GM23248 (cell line): ENCODE measurements around the gene ACACB. TPM values are rescaled to one million over a fixed set of nuclear protein-coding genes. Genes with fewer than 3 reads are reported as not detected.

Experiments used
- DNase-seq: peaks from one replicate; pipeline ENCODE4 v3.0.0-alpha.2; 2015
- H2AFZ ChIP-seq: fragments of 200-600 bp; sonication (generic); 2 replicates; pipeline ENCODE4 v1.6.1; 2016; ENCODE audit warnings: antibody characterized with exemption
- H3F3A ChIP-seq: fragments of 200-600 bp; sonication (generic); 2 replicates; pipeline ENCODE4 v1.6.1; 2016; ENCODE audit warnings: mild to moderate bottlenecking, antibody characterized with exemption, mixed run types; ENCODE audit not compliant: insufficient read depth
- H3K27ac ChIP-seq: fragments of 200-600 bp; sonication (generic); 2 replicates; pipeline ENCODE4 v1.5.1; 2016; ENCODE audit warnings: mild to moderate bottlenecking
- H3K27me3 ChIP-seq: fragments of 200-600 bp; sonication (generic); replicated peaks from 2 replicates; pipeline ENCODE4 v1.6.1; 2016; ENCODE audit warnings: mild to moderate bottlenecking; ENCODE audit not compliant: insufficient read depth
- H3K36me3 ChIP-seq: fragments of 200-600 bp; sonication (generic); 2 replicates; pipeline ENCODE4 v1.6.1; 2016; ENCODE audit warnings: low read depth, mild to moderate bottlenecking
- H3K4me1 ChIP-seq: fragments of 200-600 bp; sonication (generic); 2 replicates; pipeline ENCODE4 v1.6.1; 2016; ENCODE audit warnings: mild to moderate bottlenecking; ENCODE audit not compliant: insufficient read depth
- H3K4me2 ChIP-seq: fragments of 200-600 bp; sonication (generic); one replicate; pipeline ENCODE4 v1.6.1; 2016; ENCODE audit warnings: mild to moderate bottlenecking; ENCODE audit not compliant: unreplicated experiment
- H3K4me3 ChIP-seq: fragments of 200-600 bp; sonication (generic); 2 replicates; pipeline ENCODE4 v1.5.1; 2016; ENCODE audit warnings: mild to moderate bottlenecking
- H3K79me2 ChIP-seq: fragments of 200-600 bp; sonication (generic); 2 replicates; pipeline ENCODE4 v1.6.1; 2016; ENCODE audit warnings: mild to moderate bottlenecking; ENCODE audit not compliant: insufficient read depth
- H3K9ac ChIP-seq: fragments of 200-600 bp; sonication (generic); 2 replicates; pipeline ENCODE4 v1.6.1; 2016; ENCODE audit warnings: mild to moderate bottlenecking
- H3K9me2 ChIP-seq: fragments of 200-600 bp; sonication (generic); 2 replicates; pipeline ENCODE4 v1.6.1; 2016; ENCODE audit warnings: mixed run types, mild to moderate bottlenecking, moderate library complexity; ENCODE audit not compliant: insufficient read depth
- H3K9me3 ChIP-seq: fragments of 200-600 bp; sonication (generic); one replicate; pipeline ENCODE4 v1.6.1; 2017; ENCODE audit warnings: low read depth
- H4K20me1 ChIP-seq: fragments of 200-600 bp; sonication (generic); 2 replicates; pipeline ENCODE4 v1.6.0; 2016; ENCODE audit not compliant: insufficient read depth
- EZH2 ChIP-seq: fragments of 200-600 bp; sonication (generic); IDR thresholded peaks from 2 replicates; pipeline ENCODE4 v1.6.1; 2018; ENCODE audit warnings: antibody characterized with exemption, mild to moderate bottlenecking; ENCODE audit not compliant: insufficient read depth, poor library complexity, severe bottlenecking
- EZH2phosphoT487 ChIP-seq: fragments of 200-600 bp; sonication (generic); IDR thresholded peaks from 2 replicates; pipeline ENCODE4 v1.6.1; 2018; ENCODE audit warnings: antibody characterized with exemption, moderate library complexity, mild to moderate bottlenecking, low read depth; ENCODE audit not compliant: insufficient read depth
- WGBS, 2 experiments: methylation state at CpG; one replicate each; pipeline ENCODE4 v1.1.6; 2015 to 2017; ENCODE audit warnings: low lambda C conversion rate in 2 of 2, low coverage in 1 of 2; ENCODE audit errors: missing lambda C conversion rate in 2 of 2; 5-methylcytosine and 5-hydroxymethylcytosine counted together
- in situ Hi-C: fragments of 300-500 bp; cut with MboI; formaldehyde crosslinking; loops from 2 replicates; pipeline ENCODE4 v1.15.0; 2020
- polyA plus RNA-seq: library from polyadenylated mRNA; unstranded; fragments of >200 nt; fragmentation: Nextera tagmentation; extraction: Ambion mirVana; gene quantifications from 2 replicates; pipeline ENCODE4 v1.2.1, GENCODE V29; 2016
- total RNA-seq: library from RNA; depleted of rRNA; stranded (reverse); fragments of >200 nt; shearing (Covaris generic); gene quantifications from 2 replicates; pipeline ENCODE4 v1.2.3, GENCODE V29; 2014

ACACB gene
- total and polyA plus RNA-seq, 2 experiments from 2014 or later = 0.66 to 4.1 TPM

DNA sequence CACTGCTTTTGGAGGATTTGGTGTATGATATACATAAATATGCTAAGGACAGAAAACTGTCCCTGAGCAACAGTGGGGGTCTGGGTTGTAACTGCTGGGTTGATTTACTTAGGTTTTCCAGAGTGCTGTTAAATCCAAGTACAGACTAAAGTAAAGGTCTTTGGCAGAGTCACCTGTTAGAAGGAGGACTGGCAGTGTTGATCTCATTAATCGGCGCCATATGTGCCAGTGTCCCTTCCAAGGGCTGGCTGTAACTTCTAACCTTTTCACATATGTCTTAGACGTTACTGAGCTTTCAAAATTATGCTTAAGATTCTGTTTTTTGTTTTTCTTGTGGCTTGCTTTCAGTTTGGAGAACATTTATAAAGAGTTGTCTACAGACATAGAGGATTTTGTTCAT lies 13.9 kb upstream of the ACACB start:
- H3K4me2 ChIP-seq = peak overlapping the region; percentile 72
- peaks cover 25% of the 10 kb centered on the region for H3K4me1 ChIP-seq
- in situ Hi-C loops = no loop called here
- H3F3A ChIP-seq = peaks cover 24% of the 10 kb centered on the region
- H2AFZ ChIP-seq = peak overlapping the region; percentile 26; the same call in 1 of the 2 replicates
- no peaks in the 10 kb centered on the region for H3K9me3 ChIP-seq
- H3K9ac ChIP-seq = peak overlapping the region; percentile 61
- no peak for TF ChIP-seq EZH2
- TF ChIP-seq EZH2phosphoT487 = no peak
- H3K4me3 ChIP-seq = 0 out of 2 replicates have a peak overlapping the region, but pooled peaks have one; percentile 40
- no peaks in the 10 kb centered on the region for H3K9me2 ChIP-seq
- no peaks in the 10 kb centered on the region for H3K27me3 ChIP-seq
- WGBS, 2 experiments = 8 to 9% methylated on average over 3 of the region's 3 CpGs
- H3K36me3 ChIP-seq = peaks cover 18% of the 10 kb centered on the region
- peaks cover 24% of the 10 kb centered on the region for H3K79me2 ChIP-seq
- no peaks in the 10 kb centered on the region for H4K20me1 ChIP-seq
- no peak for DNase-seq
- H3K27ac ChIP-seq = peak overlapping the region; percentile 85

DNA sequence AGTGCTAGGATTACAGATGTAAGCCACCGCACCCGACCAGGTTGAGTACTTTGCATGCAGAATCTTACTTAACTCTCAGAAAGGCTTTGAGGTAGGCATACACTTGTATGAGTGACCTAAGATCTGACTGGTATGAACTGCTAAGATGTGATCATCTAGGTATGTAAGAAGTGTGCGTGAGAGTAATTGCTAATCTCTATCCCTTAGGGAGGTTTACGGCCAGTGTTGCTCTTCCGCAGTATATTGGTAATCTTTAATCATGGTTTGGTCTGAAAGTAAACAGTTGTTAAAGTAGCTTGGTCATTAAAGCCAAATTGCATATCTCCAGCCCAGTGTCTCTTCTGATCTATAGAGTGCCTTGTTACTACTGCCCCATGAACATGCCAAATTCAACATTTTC lies 11.2 kb upstream of the ACACB start:
- Histone ChIP-seq H3K79me2 (peaks cover 6% of the 10 kb centered on the region), H3K9me3 (no peaks in the 10 kb centered on the region), H3K4me1 (peaks cover 17% of the 10 kb centered on the region), H3K36me3 (peaks cover 30% of the 10 kb centered on the region), H3K9ac (no peak overlapping the region), H3K27ac (no peak overlapping the region), H3K4me2 (no peak overlapping the region), H2AFZ (no peak overlapping the region), H3K27me3 (no peaks in the 10 kb centered on the region), H3F3A (peaks cover 34% of the 10 kb centered on the region), H4K20me1 (no peaks in the 10 kb centered on the region), H3K4me3 (no peak overlapping the region), H3K9me2 (no peaks in the 10 kb centered on the region)
- TF ChIP-seq EZH2 = no peak
- no peak for TF ChIP-seq EZH2phosphoT487
- in situ Hi-C loops = no loop called here
- DNase-seq = no peak
- 82 to 85% methylated on average over 5 of the region's 5 CpGs for WGBS, 2 experiments

DNA sequence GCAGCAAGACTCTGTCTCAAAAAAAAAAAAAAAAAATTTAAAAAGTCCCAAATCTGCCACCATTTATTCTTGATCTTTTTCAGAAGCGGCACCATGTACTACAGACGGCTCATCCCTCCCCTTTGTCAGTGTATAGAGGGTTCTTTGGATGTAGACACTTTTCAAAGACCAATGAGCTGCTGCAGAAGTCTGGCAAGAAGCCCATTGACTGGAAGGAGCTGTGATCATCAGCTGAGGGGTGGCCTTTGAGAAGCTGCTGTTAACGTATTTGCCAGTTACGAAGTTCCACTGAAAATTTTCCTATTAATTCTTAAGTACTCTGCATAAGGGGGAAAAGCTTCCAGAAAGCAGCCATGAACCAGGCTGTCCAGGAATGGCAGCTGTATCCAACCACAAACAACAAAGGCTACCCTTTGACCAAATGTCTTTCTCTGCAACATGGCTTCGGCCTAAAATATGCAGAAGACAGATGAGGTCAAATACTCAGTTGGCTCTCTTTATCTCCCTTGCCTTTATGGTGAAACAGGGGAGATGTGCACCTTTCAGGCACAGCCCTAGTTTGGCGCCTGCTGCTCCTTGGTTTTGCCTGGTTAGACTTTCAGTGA lies 6.5 kb upstream of the ACACB start:
- in situ Hi-C loops = loop anchor here (10.0 kb wide), 1 partner anchor 275 kb away; no protein-coding TSS in a partner anchor

DNA sequence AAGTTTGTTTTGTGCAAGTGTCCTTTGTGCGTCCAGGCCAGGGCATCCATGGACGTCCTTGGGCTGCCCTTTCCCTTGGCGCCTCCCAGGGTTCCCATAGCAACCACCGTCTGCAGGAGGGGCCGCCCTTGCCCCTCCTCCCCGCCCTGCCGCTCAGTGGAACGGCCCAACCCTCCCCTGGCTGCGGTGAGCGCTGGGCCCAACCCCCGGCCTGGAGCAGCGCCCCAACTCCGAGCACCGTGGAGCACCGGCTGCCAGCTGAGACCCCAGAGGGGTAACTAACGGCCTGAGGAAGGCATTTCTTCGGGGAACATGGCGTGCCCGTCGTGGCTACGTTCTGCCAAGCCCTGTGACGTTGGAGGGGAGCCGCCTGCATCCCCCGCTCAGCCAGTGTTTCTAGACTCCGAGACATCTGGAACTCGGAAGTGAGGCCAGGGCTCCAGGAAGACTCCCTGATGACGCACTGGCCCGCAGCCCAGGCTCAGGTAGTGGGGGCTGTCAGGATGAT lies 5.3 kb upstream of the ACACB start:
- H3K79me2 ChIP-seq = no peaks in the 10 kb centered on the region
- H3K4me3 ChIP-seq = peak overlapping the region; percentile 81
- H3K4me1 ChIP-seq = peaks cover 9% of the 10 kb centered on the region
- H3K36me3 ChIP-seq = peaks cover 16% of the 10 kb centered on the region; the same call in 1 of the 2 replicates
- WGBS, 2 experiments = 1 to 4% methylated on average over 22 to 26 of the region's 28 CpGs
- no peaks in the 10 kb centered on the region for H3K9me3 ChIP-seq
- peak; percentile 93 for DNase-seq
- no peaks in the 10 kb centered on the region for H4K20me1 ChIP-seq
- no peaks in the 10 kb centered on the region for H3K9me2 ChIP-seq
- H3K4me2 ChIP-seq = peak overlapping the region; percentile 87
- H3K27ac ChIP-seq = peak overlapping the region; percentile 92
- peak overlapping the region; percentile 87 for H3K9ac ChIP-seq
- H3K27me3 ChIP-seq = no peaks in the 10 kb centered on the region
- H3F3A ChIP-seq = peaks cover 22% of the 10 kb centered on the region
- H2AFZ ChIP-seq = peak overlapping the region; percentile 89
- in situ Hi-C loops = loop anchor here (10.0 kb wide), 1 partner anchor 274 kb away; no protein-coding TSS in a partner anchor
- TF ChIP-seq EZH2phosphoT487 = no peak
- TF ChIP-seq EZH2 = no peak

More for the DNA sequence above, 6.5 kb upstream of the ACACB start:
- Histone ChIP-seq H3K9ac (no peak overlapping the region), H2AFZ (no peak overlapping the region), H3K79me2 (no peaks in the 10 kb centered on the region), H3K27me3 (no peaks in the 10 kb centered on the region), H3F3A (peaks cover 22% of the 10 kb centered on the region), H3K4me3 (no peak overlapping the region), H3K4me1 (peaks cover 9% of the 10 kb centered on the region), H3K9me2 (no peaks in the 10 kb centered on the region), H4K20me1 (no peaks in the 10 kb centered on the region), H3K9me3 (no peaks in the 10 kb centered on the region), H3K4me2 (no peak overlapping the region), H3K36me3 (peaks cover 18% of the 10 kb centered on the region; the same call in 1 of the 2 replicates), H3K27ac (peak overlapping the region; percentile 92; the same call in 1 of the 2 replicates)
- DNase-seq = no peak
- no peak for TF ChIP-seq EZH2phosphoT487
- WGBS, 2 experiments = 96 to 97% methylated on average over 6 of the region's 6 CpGs
